ENCODE measurements around the gene MRE11. TPM values are rescaled to one million over a fixed set of nuclear protein-coding genes. Genes with fewer than 3 reads are reported as not detected.
A peak's percentile ranks its signal among the peaks of the same experiment; 100 is the strongest.

The MRE11 gene
- total RNA-seq, 4 donors from 2014 or later: 9.0 to 18.3 (median 12.1) TPM

DNA sequence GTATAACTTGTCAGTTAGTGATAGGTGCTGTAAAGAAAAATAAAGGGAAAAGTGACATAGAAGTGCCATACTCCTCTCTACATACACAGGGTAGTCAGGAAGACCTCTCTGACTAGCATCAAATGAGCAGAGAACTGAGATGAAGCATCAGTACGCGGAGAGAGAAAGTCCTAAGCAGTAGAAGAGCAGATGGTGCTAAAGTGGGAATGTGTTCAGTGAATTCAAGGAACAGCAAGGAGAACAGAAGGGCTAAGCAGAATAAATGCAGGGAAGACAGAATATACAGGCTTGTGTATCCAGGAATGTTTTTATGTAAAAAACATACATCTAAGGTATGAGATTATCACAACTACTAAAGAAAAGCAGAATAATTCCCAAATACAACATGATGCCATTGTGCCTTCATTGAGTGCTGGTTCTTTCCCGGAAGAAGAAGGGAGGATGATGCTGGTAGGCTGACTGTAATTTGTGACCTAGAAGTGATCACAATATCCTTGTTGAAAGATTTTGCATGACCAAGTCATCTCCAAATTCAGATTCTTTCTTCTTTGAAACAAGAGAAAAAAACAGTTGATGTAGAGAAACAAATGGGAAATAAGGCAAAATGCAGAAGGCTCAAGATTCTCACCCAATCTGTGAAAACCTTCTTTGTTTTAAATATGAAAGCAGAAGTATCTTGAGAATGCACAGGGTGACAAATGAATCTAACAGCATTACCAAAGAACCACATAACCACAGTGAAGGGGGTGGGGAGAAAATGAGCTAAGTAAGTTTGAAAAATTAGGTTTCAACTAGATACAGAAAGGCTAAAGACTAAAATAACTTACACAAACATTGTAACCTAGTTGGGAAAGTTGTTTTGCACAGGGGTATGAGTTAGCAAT, 20.5 kb downstream of the MRE11 start:
- no peak for TF ChIP-seq POLR2A (IDR thresholded peaks at IDR 0.05)
- TF ChIP-seq, protein P1, sequence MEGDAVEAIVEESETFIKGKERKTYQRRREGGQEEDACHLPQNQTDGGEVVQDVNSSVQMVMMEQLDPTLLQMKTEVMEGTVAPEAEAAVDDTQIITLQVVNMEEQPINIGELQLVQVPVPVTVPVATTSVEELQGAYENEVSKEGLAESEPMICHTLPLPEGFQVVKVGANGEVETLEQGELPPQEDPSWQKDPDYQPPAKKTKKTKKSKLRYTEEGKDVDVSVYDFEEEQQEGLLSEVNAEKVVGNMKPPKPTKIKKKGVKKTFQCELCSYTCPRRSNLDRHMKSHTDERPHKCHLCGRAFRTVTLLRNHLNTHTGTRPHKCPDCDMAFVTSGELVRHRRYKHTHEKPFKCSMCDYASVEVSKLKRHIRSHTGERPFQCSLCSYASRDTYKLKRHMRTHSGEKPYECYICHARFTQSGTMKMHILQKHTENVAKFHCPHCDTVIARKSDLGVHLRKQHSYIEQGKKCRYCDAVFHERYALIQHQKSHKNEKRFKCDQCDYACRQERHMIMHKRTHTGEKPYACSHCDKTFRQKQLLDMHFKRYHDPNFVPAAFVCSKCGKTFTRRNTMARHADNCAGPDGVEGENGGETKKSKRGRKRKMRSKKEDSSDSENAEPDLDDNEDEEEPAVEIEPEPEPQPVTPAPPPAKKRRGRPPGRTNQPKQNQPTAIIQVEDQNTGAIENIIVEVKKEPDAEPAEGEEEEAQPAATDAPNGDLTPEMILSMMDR (IDR thresholded peaks at IDR 0.05): no peak
- Histone ChIP-seq H3K9me3 (no peaks in the 10 kb centered on the region), H3K36me3 (peaks cover 0 to 71% (median 0%) of the 10 kb centered on the region in 3 donors), H3K4me3 (no peak overlapping the region), H3K27me3 (no peaks in the 10 kb centered on the region), H3K27ac (no peak overlapping the region), H3K4me1 (no peaks in the 10 kb centered on the region)
- DNase-seq: no peak
- intact Hi-C loops (cut with DNase I): no loop called here
- WGBS, 2 donors: 90 to 92% methylated on average over 3 of the region's 3 CpGs

- Histone ChIP-seq H3K27ac (peak overlapping the region in 1 of 4 donors; percentile 45), H3K27me3 (no peaks in the 10 kb centered on the region), H3K4me1 (no peaks in the 10 kb centered on the region), H3K36me3 (peaks cover 0 to 69% (median 7%) of the 10 kb centered on the region in 3 donors), H3K9me3 (no peaks in the 10 kb centered on the region), H3K4me3 (no peak overlapping the region)
- intact Hi-C loops (cut with DNase I): no loop called here
- DNase-seq: no peak
- no peak for TF ChIP-seq POLR2A (IDR thresholded peaks at IDR 0.05)
- TF ChIP-seq, protein P1 (IDR thresholded peaks at IDR 0.05): no peak
- 77 to 84% methylated on average over 2 of the region's 2 CpGs for WGBS, 2 donors
Measured at GRCh38 chr11:94469416-94469815, 24.2 kb downstream of the MRE11 start.

DNA sequence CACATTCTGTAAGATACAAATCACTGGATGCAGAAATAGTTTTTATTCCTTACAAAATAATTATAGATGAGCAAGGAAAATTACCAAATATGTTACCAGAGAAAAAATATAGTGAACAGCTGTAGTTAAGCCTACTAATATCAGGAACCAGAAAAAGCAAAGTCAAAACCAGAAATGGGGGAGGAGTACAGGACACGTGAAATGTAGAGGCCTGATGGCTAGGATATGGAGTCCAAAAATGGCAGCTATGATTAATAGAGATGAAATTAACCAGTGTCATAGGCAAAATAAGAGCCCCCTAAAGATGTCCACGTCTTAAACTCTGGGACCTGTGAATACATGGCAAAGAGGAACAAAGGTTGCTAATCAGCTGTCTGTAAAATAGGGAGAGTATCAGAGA, 34.1 kb downstream of the MRE11 start:
- Histone ChIP-seq H3K9me3 (no peaks in the 10 kb centered on the region), H3K36me3 (peaks cover 0 to 44% (median 5%) of the 10 kb centered on the region in 3 donors), H3K4me3 (no peak overlapping the region), H3K4me1 (peaks cover 0 to 27% (median 4%) of the 10 kb centered on the region in 3 donors), H3K27me3 (no peaks in the 10 kb centered on the region), H3K27ac (no peak overlapping the region)
- DNase-seq: no peak
- intact Hi-C loops (cut with DNase I): no loop called here
- TF ChIP-seq, protein P1 (IDR thresholded peaks at IDR 0.05): no peak
- no peak for TF ChIP-seq POLR2A (IDR thresholded peaks at IDR 0.05)
- 74 to 86% methylated on average over 2 of the region's 2 CpGs for WGBS, 2 donors

- TF ChIP-seq POLR2A (IDR thresholded peaks at IDR 0.05): no peak
- TF ChIP-seq, protein P1 (IDR thresholded peaks at IDR 0.05): no peak
- Histone ChIP-seq H3K36me3 (peaks cover 0 to 36% (median 5%) of the 10 kb centered on the region in 3 donors), H3K27ac (peak overlapping the region in 2 of 4 donors; percentile 2 to 31), H3K27me3 (no peaks in the 10 kb centered on the region), H3K4me3 (no peak overlapping the region), H3K9me3 (no peaks in the 10 kb centered on the region), H3K4me1 (peaks cover 0 to 27% (median 4%) of the 10 kb centered on the region in 3 donors)
- intact Hi-C loops (cut with DNase I): no loop called here
- WGBS, 2 donors: 67 to 73% methylated on average over 4 of the region's 4 CpGs
- no peak for DNase-seq
Measured at GRCh38 chr11:94457118-94458029, 36.3 kb downstream of the MRE11 start.
